ENCODE data around the gene OTUD1. TPM values are rescaled to one million over a fixed set of nuclear protein-coding genes. Genes with fewer than 3 reads are reported as not detected.

Gene OTUD1
- total and polyA plus RNA-seq, 2 of the 4 experiments (the other 2 are of a cell fraction), result 1.3 to 1.4 TPM

DNA sequence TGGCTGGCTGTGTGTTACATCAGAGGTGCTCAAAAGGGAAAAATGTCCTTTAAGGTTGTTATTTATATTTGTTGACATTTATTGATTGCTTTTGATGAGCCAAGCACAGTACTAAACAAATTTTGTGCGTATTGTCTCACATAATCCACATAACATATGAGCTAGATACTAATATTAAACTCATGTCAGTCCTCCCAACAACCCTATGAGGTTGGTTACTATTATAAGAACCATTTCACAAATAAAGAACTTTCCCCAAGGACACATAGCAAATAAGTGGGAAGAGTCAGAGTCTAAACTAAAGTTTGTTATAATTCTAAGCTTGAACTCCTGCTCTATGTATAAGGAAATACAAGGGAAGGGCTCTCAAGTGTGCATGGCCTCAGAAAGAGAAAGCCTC lies 35.6 kb upstream of the OTUD1 start:
- intact Hi-C loops (cut with micrococcal nuclease), result no loop called here

More for the DNA sequence above, 35.6 kb upstream of the OTUD1 start:
- Histone ChIP-seq H3K9me1 (ENCODE audit: insufficient read depth, low read length) (no peaks in the 10 kb centered on the region), H2AK5ac (ENCODE audit: low read depth, low read length) (no peak overlapping the region), H3K23ac (ENCODE audit: low read depth, low read length) (no peak overlapping the region), H2AFZ (replicated peaks; ENCODE audit: low read length, poor library complexity) (no peak overlapping the region), H4K8ac (ENCODE audit: low read depth in 2 of 2, low read length in 2 of 2) (no peak overlapping the region), H3K14ac (replicated peaks; ENCODE audit: low read depth, low read length) (no peak overlapping the region), H2BK20ac (ENCODE audit: low read depth, low read length) (no peak overlapping the region), H3K27me3 (ENCODE audit: control insufficient read depth, insufficient read depth, low read length) (no peaks in the 10 kb centered on the region), H3K4me1 (ENCODE audit: control insufficient read depth, insufficient read depth, low read length) (peaks cover 5% of the 10 kb centered on the region), H3K79me1 (ENCODE audit: low read depth in 1 of 2, low read length in 2 of 2) (no peaks in the 10 kb centered on the region), H2BK120ac (ENCODE audit: low read depth, low read length) (no peak overlapping the region), H3K4me2 (ENCODE audit: low read depth, low read length) (no peak overlapping the region), H3K36me3 (ENCODE audit: control insufficient read depth, insufficient read depth, low read length) (no peaks in the 10 kb centered on the region), H3K4me3 (ENCODE audit: insufficient read depth, low read depth, low read length) (no peak overlapping the region), H3K4ac (ENCODE audit: low read depth, low read length) (no peak overlapping the region), H4K91ac (ENCODE audit: insufficient read depth, low read depth, low read length) (no peak overlapping the region), H3K18ac (ENCODE audit: low read depth, low read length) (peak overlapping the region; percentile 47; the same call in 1 of the 2 replicates), H3K9ac (ENCODE audit: low read depth, low read length) (no peak overlapping the region), H2AK9ac (replicated peaks; ENCODE audit: low read depth, low read length, poor library complexity) (no peak overlapping the region), H3K9me3 (ENCODE audit: control insufficient read depth, insufficient read depth, low read length) (no peaks in the 10 kb centered on the region), H3K27ac (ENCODE audit: insufficient read depth, low read length) (no peak overlapping the region), H3K56ac (ENCODE audit: extremely low read depth, insufficient read depth, low read length) (no peak overlapping the region), H4K5ac (ENCODE audit: low read depth, low read length) (no peak overlapping the region; the same call in 1 of the 2 replicates), H2BK5ac (ENCODE audit: low read depth, low read length, poor library complexity, severe bottlenecking) (no peak overlapping the region), H4K20me1 (ENCODE audit: insufficient read depth, low read length) (no peaks in the 10 kb centered on the region), H2BK15ac (ENCODE audit: low read depth, low read length) (peak overlapping the region; percentile 47; the same call in 1 of the 3 replicates)
- in situ Hi-C loops (cut with MboI; ENCODE audit: low sequenced_read_pairs) (no loop called here), dilution Hi-C loops (cut with HindIII; ENCODE audit: low sequenced_read_pairs, unreplicated experiment) (no loop called here)
- no peak for DNase-seq
- ATAC-seq (ENCODE audit: low read depth), result no peak
- CTCF ChIA-PET, result no interaction called here
- no CpG with 5 or more reads among the region's 1 CpG for WGBS, 2 experiments (ENCODE audit: extremely low coverage in 2 of 2, insufficient read length in 1 of 2)
- POLR2A ChIA-PET (ENCODE audit: unreplicated experiment), result no interaction called here
- TF ChIP-seq POLR2A (IDR thresholded peaks at IDR 0.05; ENCODE audit: low read depth, low read length), result no peak
- TF ChIP-seq SMC3 (IDR thresholded peaks at IDR 0.05; ENCODE audit: low read depth, low read length), result no peak
- TF ChIP-seq MAFK (IDR thresholded peaks at IDR 0.05; ENCODE audit: low read depth, low read length), result no peak
- TF ChIP-seq RFX5 (IDR thresholded peaks at IDR 0.05; ENCODE audit: low read depth, low read length), result no peak
- TF ChIP-seq MAZ (IDR thresholded peaks at IDR 0.05; ENCODE audit: borderline replicate concordance, low read depth, low read length), result no peak
- TF ChIP-seq BHLHE40 (IDR thresholded peaks at IDR 0.05; ENCODE audit: low read depth, low read length), result no peak
- TF ChIP-seq NFE2L2 (IDR thresholded peaks at IDR 0.05; ENCODE audit: low read depth, low read length), result no peak
- TF ChIP-seq, protein P1, sequence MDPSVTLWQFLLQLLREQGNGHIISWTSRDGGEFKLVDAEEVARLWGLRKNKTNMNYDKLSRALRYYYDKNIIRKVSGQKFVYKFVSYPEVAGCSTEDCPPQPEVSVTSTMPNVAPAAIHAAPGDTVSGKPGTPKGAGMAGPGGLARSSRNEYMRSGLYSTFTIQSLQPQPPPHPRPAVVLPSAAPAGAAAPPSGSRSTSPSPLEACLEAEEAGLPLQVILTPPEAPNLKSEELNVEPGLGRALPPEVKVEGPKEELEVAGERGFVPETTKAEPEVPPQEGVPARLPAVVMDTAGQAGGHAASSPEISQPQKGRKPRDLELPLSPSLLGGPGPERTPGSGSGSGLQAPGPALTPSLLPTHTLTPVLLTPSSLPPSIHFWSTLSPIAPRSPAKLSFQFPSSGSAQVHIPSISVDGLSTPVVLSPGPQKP (IDR thresholded peaks at IDR 0.05; ENCODE audit: borderline replicate concordance, low read depth, low read length), result no peak
- no peak for TF ChIP-seq CEBPB (IDR thresholded peaks at IDR 0.05; ENCODE audit: low read depth, low read length)
- no peak for TF ChIP-seq RAD21 (IDR thresholded peaks at IDR 0.05; ENCODE audit: low read length)
- no peak for TF ChIP-seq CHD1 (IDR thresholded peaks at IDR 0.05; ENCODE audit: low read depth, low read length)
- TF ChIP-seq, protein P2, sequence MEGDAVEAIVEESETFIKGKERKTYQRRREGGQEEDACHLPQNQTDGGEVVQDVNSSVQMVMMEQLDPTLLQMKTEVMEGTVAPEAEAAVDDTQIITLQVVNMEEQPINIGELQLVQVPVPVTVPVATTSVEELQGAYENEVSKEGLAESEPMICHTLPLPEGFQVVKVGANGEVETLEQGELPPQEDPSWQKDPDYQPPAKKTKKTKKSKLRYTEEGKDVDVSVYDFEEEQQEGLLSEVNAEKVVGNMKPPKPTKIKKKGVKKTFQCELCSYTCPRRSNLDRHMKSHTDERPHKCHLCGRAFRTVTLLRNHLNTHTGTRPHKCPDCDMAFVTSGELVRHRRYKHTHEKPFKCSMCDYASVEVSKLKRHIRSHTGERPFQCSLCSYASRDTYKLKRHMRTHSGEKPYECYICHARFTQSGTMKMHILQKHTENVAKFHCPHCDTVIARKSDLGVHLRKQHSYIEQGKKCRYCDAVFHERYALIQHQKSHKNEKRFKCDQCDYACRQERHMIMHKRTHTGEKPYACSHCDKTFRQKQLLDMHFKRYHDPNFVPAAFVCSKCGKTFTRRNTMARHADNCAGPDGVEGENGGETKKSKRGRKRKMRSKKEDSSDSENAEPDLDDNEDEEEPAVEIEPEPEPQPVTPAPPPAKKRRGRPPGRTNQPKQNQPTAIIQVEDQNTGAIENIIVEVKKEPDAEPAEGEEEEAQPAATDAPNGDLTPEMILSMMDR (conservative IDR thresholded peaks at IDR 0.05; ENCODE audit: low read depth, low read length), result no peak
- BruUV-seq (replicated peaks), result no TSS peak

Measured in IMR-90 (cell line).